ENCODE results near the gene C11orf71. TPM values are rescaled to one million over a fixed set of nuclear protein-coding genes. Genes with fewer than 3 reads are reported as not detected.

Gene C11orf71
- total and polyA plus RNA-seq, 9 of the 15 experiments (the other 6 are each of a cell fraction or from before 2014, with no cell fraction given), result 2.9 to 15.1 (median 9.1) TPM

- H3K9me1 ChIP-seq (ENCODE audit: control insufficient read depth, insufficient read depth, low read length), result no peaks in the 10 kb centered on the region
- 0% methylated on average over 3 of the region's 3 CpGs for WGBS (ENCODE audit: insufficient coverage, low coverage, missing lambda C conversion rate)
- H3K9me3 ChIP-seq (replicated peaks; ENCODE audit: control insufficient read depth, insufficient read depth, low read depth, low read length), result no peaks in the 10 kb centered on the region
- POLR2A ChIA-PET, result interaction anchor here (0.6 to 0.9 kb wide), 2 partner anchors 27 to 405 kb away, joined by 3 read pairs; no protein-coding TSS in a partner anchor
- no peak for ATAC-seq
- H3K4me1 ChIP-seq (replicated peaks in 1 of 2; ENCODE audit: control insufficient read depth in 2 of 2, insufficient read depth in 2 of 2, low read length in 2 of 2), result no peaks in the 10 kb centered on the region
- FAIRE-seq, result no peak
- no peak overlapping the region for H3K9ac ChIP-seq (ENCODE audit: insufficient read depth in 1 of 2, low read depth in 2 of 2, low read length in 2 of 2)
- no peak for TF ChIP-seq SMAD2 (IDR thresholded peaks at IDR 0.05; ENCODE audit: low read depth, low read length)
- TF ChIP-seq TFE3 (CRISPR knock-in tag; IDR thresholded peaks at IDR 0.05), result peak; percentile 89
- TF ChIP-seq PKNOX1 (IDR thresholded peaks at IDR 0.05), result peak; percentile 44; the same call in 1 of the 2 replicates
- no TSS peak for BruUV-seq (replicated peaks)
- H3K4me2 ChIP-seq (ENCODE audit: insufficient read depth, low read length), result no peak overlapping the region
- peaks cover 16 to 17% of the 10 kb centered on the region in 2 experiments for H3K27me3 ChIP-seq (ENCODE audit: control insufficient read depth in 2 of 2, insufficient read depth in 2 of 2, low read length in 2 of 2)
- H3K79me2 ChIP-seq (ENCODE audit: control insufficient read depth, insufficient read depth, low read length), result no peaks in the 10 kb centered on the region
- H3K4me3 ChIP-seq, result no peak overlapping the region
- CTCF ChIA-PET (ENCODE audit: low intra/inter-chr PET ratio), result no interaction called here
- no peaks in the 10 kb centered on the region for H3K36me3 ChIP-seq (ENCODE audit: control insufficient read depth, insufficient read depth, low read length)
- no peak for DNase-seq (ENCODE audit: extremely low read depth in 1 of 4, low spot score in 3 of 4)
- no peak overlapping the region for H3K27ac ChIP-seq (ENCODE audit: extremely low read depth, low read depth, low read length)
- H2AFZ ChIP-seq (ENCODE audit: low read depth, low read length), result no peak overlapping the region
- in situ Hi-C loops (cut with MboI) (no loop called here), intact Hi-C loops (cut with micrococcal nuclease) (no loop called here)
- H4K20me1 ChIP-seq (replicated peaks; ENCODE audit: control insufficient read depth, insufficient read depth, low read length), result no peaks in the 10 kb centered on the region
Measured at GRCh38 chr11:114362958-114363357, 37.4 kb downstream of the C11orf71 start.
